Endothelial cell (in vitro differentiated cells): Measurements from ENCODE around the gene LYPD3. TPM values are rescaled to one million over a fixed set of nuclear protein-coding genes. Genes with fewer than 3 reads are reported as not detected.

ENCODE experiments used
- DNase-seq: peaks from one replicate; pipeline ENCODE4 v3.0.0; 2021; ENCODE audit warnings: low spot score
- H3K27ac Mint-ChIP-seq: one replicate; pipeline ENCODE4 v1.8.0; 2021; ENCODE audit warnings: mixed read lengths, inconsistent platforms; ENCODE audit not compliant: unreplicated experiment
- H3K27me3 Mint-ChIP-seq: one replicate; pipeline ENCODE4 v1.8.0; 2021; ENCODE audit warnings: mild to moderate bottlenecking, moderate library complexity, mixed read lengths, inconsistent platforms; ENCODE audit not compliant: unreplicated experiment
- H3K36me3 Mint-ChIP-seq: one replicate; pipeline ENCODE4 v1.8.0; 2021; ENCODE audit warnings: mild to moderate bottlenecking, low read depth, mixed read lengths, inconsistent platforms; ENCODE audit not compliant: unreplicated experiment
- H3K4me1 Mint-ChIP-seq: one replicate; pipeline ENCODE4 v1.8.0; 2021; ENCODE audit warnings: mild to moderate bottlenecking, mixed read lengths, inconsistent platforms; ENCODE audit not compliant: unreplicated experiment
- H3K4me3 Mint-ChIP-seq: one replicate; pipeline ENCODE4 v1.8.0; 2021; ENCODE audit warnings: mild to moderate bottlenecking, mixed read lengths, inconsistent platforms; ENCODE audit not compliant: unreplicated experiment
- H3K9me3 Mint-ChIP-seq: one replicate; pipeline ENCODE4 v1.8.0; 2021; ENCODE audit warnings: mixed read lengths, inconsistent platforms; ENCODE audit not compliant: unreplicated experiment
- total RNA-seq: library from RNA; stranded (reverse); fragmentation: NEBNext Ultra II Directional; extraction: Animal tissue kit (Norgen Biotek cat#: 25700); gene quantifications from one replicate; pipeline ENCODE4 v1.2.1, GENCODE V29; 2021; ENCODE audit not compliant: unreplicated experiment
- TF ChIP-seq, protein P1 (sequence below): fragments of 200-600 bp; sonication (generic); IDR thresholded peaks from one replicate; pipeline ENCODE4 v1.5.0; 2021; ENCODE audit warnings: antibody characterized with exemption; ENCODE audit not compliant: unreplicated experiment

Gene LYPD3
- total RNA-seq, 1 donor from 2014 or later, result 0.67 TPM

DNA sequence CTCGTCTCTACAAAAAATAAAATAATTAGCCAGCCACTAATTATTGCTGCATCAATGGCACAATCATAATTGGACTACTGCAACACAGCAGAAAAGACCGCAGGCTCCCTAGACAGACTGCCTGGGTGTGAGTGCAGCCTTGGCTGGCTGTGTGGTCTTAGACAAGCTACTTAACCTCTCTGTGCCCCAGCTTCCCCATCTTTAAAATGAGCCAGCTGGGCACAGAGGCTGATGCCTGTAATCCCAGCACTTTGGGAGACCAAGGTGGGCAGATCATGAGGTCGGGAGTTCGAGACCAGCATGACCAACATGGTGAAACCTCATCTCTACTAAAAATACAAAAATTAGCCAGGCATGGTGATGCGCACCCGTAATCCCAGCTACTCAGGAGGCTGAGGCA lies 31.7 kb downstream of the LYPD3 start:
- Mint-ChIP-seq H3K36me3 (no peaks in the 10 kb centered on the region), H3K27ac (no peak overlapping the region), H3K9me3 (no peaks in the 10 kb centered on the region), H3K4me3 (no peak overlapping the region), H3K27me3 (peaks cover 2% of the 10 kb centered on the region), H3K4me1 (peaks cover 17% of the 10 kb centered on the region)
- TF ChIP-seq, protein P1, sequence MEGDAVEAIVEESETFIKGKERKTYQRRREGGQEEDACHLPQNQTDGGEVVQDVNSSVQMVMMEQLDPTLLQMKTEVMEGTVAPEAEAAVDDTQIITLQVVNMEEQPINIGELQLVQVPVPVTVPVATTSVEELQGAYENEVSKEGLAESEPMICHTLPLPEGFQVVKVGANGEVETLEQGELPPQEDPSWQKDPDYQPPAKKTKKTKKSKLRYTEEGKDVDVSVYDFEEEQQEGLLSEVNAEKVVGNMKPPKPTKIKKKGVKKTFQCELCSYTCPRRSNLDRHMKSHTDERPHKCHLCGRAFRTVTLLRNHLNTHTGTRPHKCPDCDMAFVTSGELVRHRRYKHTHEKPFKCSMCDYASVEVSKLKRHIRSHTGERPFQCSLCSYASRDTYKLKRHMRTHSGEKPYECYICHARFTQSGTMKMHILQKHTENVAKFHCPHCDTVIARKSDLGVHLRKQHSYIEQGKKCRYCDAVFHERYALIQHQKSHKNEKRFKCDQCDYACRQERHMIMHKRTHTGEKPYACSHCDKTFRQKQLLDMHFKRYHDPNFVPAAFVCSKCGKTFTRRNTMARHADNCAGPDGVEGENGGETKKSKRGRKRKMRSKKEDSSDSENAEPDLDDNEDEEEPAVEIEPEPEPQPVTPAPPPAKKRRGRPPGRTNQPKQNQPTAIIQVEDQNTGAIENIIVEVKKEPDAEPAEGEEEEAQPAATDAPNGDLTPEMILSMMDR, result no peak
- no peak for DNase-seq

DNA sequence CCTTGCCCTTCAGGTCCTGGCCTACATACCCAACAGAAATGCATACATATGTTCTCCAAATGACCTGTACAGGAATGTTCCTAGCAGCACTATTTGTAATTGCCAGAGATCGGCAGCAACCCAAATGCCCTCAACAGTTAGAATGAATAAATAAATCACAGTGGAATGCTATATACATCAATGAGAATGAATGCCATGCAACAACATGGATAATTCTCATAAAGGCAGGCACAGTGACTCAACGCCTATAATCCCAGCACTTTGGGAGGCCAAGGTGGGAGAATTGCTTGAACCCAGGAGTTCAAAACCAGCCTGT lies 32.1 kb downstream of the LYPD3 start:
- TF ChIP-seq, protein P1, result no peak
- Mint-ChIP-seq H3K27ac (no peak overlapping the region), H3K9me3 (no peaks in the 10 kb centered on the region), H3K4me1 (peaks cover 17% of the 10 kb centered on the region), H3K4me3 (no peak overlapping the region), H3K27me3 (peaks cover 2% of the 10 kb centered on the region), H3K36me3 (no peaks in the 10 kb centered on the region)
- DNase-seq, result no peak

DNA sequence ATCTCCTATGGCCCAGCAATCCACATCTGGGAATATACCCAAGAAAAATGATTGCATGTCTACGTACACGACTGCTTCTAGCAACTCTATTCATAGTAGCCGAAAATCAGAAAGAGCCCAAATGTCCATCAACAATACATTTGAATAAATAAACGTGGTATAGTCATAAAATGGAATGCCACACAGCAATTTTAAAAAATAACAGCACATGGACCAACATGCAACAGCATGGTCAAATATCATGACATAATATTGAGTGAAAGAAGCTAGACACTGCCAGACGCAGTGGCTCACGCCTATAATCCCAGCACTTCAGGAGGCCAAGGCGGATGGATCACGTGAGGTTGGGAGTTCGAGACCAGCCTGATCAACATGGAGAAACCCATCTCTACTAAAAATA lies 34.4 kb downstream of the LYPD3 start:
- Mint-ChIP-seq H3K4me1 (peaks cover 17% of the 10 kb centered on the region), H3K4me3 (no peak overlapping the region), H3K27me3 (peaks cover 4% of the 10 kb centered on the region), H3K9me3 (no peaks in the 10 kb centered on the region), H3K27ac (no peak overlapping the region), H3K36me3 (no peaks in the 10 kb centered on the region)
- TF ChIP-seq, protein P1, result no peak
- no peak for DNase-seq

DNA sequence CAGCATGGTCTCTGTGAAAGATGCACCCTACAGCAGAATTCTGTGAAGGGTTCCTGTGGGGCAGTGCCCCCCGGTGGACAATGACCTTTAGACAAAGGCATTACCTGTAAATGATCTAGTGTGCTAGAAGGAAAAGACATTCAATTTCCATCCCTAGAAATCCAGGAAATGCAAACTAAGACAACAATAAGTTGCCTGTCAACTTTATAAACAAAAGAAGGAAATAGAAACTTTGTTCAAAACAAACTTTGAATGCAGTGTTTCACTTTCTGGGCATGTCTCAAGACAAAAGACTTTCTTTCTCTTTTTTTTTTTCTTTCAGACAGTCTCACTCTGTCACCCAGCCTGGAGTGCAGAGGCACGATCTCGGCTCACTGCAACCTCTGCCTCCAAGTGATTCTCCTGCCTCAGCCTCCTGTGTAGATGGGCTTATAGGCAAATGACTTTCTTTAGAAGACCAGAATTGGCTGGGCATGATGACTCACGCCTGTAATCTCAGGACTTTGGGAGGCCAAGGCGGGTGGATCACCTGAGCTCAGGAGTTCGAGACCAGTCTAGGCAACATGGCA lies 35.2 kb downstream of the LYPD3 start:
- Mint-ChIP-seq H3K4me3 (no peak overlapping the region), H3K9me3 (no peaks in the 10 kb centered on the region), H3K4me1 (peaks cover 21% of the 10 kb centered on the region), H3K27me3 (peaks cover 4% of the 10 kb centered on the region), H3K27ac (peak overlapping the region; percentile 48), H3K36me3 (no peaks in the 10 kb centered on the region)
- peak; percentile 42 for DNase-seq
- TF ChIP-seq, protein P1, result peak; percentile 42

DNA sequence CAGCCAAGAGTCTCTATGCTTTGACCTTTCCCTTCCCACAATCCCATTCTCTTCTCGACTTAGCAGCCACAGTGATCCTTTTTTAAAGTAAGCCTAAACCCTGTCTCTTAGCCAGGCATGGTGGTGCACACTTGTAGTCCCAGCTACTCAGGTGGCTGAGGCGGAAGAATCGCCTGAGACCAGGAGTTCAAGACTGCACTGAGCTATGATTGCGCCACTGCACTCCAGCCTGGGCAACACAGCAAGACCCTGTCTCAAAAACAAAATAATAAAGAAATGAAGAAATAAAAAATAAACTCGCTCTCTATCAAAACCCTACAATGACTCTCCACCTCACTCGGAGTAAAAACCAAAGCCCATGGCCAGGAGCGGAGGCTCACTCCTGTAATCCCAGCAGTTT lies 36.0 kb downstream of the LYPD3 start:
- TF ChIP-seq, protein P1, result no peak
- no peak for DNase-seq
- Mint-ChIP-seq H3K4me3 (no peak overlapping the region), H3K4me1 (peaks cover 21% of the 10 kb centered on the region), H3K9me3 (no peaks in the 10 kb centered on the region), H3K27me3 (peaks cover 5% of the 10 kb centered on the region), H3K36me3 (no peaks in the 10 kb centered on the region), H3K27ac (no peak overlapping the region)
